AG04449 (cell line): Measurements from ENCODE around the gene YES1.

Source experiments
- CTCF ChIA-PET: fragments of 350-600 bp; formaldehyde crosslinking; extraction: SDS; loops from one replicate; lab custom pipeline; 2021; ENCODE audit warnings: antibody characterized with exemption; lab: Yijun Ruan, JAX
- POLR2A ChIA-PET: fragments of 400-600, 350-600 bp; formaldehyde crosslinking; extraction: SDS; loops from one replicate; lab custom pipeline; 2020; ENCODE audit warnings: antibody characterized with exemption, inconsistent platforms; lab: Yijun Ruan, JAX
- DNase-seq: peaks from one replicate; pipeline ENCODE4 v3.0.0-alpha.2; 2010; ENCODE audit warnings: low read depth, low spot score
- H3K4me3 ChIP-seq: 2 replicates; pipeline ENCODE4 v1.5.1; 2011; ENCODE audit warnings: low read depth, mild to moderate bottlenecking, control low read depth, low read length
- TF ChIP-seq, protein P1 (sequence below): IDR thresholded peaks from one replicate; pipeline ENCODE4 v1.5.1; 2011; ENCODE audit warnings: mild to moderate bottlenecking, moderate library complexity, low read length, control low read depth, inconsistent platforms; ENCODE audit not compliant: insufficient read depth; ENCODE audit errors: missing control alignments

Gene YES1

DNA sequence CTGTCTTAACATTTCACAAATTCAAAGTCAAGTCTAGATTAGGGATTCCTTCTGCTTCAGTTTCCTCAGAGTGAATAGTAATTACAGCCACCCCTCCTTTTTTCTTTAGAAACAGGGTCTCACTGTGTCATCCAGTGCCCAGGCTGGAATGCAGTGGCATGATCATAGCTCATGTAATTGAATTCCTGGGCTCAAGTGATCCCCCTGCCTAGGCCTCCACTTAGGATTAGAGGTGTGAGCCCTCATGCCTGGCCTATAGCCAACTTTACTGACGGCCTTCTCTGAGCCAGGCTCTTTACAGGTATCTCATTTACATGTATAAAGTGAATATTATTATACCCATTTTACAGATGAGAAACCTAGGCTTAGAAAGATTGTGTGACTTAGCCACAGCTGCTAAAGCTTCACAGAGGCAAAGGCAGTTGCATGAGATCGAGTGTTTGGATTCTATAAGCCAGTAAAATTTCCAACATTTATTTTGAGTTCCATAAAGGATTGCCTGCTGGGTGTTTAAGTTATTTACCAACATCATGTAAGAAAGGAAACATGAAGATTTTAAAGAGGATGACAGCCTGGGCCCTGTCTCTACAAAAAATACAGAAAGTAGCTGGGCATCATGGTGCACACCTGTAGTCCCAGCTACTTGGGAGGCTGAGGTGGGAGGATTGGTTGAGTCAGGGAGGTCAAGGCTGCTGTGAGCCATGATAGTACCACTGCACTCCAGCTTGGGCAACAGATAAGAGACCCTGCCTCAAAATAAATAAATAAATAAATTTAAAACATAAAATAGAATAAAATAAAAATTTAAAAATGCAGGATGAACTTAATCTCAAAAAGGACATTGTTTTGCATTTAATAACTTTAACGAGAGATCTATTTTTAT lies 101.4 kb downstream of the YES1 start:
- ChIA-PET CTCF (interaction anchor here (1.2 to 2.5 kb wide), 4 partner anchors 7 to 129 kb away, joined by 4 to 8 read pairs (median 4); no protein-coding TSS in a partner anchor), POLR2A (no interaction called here)
- TF ChIP-seq, protein P1, sequence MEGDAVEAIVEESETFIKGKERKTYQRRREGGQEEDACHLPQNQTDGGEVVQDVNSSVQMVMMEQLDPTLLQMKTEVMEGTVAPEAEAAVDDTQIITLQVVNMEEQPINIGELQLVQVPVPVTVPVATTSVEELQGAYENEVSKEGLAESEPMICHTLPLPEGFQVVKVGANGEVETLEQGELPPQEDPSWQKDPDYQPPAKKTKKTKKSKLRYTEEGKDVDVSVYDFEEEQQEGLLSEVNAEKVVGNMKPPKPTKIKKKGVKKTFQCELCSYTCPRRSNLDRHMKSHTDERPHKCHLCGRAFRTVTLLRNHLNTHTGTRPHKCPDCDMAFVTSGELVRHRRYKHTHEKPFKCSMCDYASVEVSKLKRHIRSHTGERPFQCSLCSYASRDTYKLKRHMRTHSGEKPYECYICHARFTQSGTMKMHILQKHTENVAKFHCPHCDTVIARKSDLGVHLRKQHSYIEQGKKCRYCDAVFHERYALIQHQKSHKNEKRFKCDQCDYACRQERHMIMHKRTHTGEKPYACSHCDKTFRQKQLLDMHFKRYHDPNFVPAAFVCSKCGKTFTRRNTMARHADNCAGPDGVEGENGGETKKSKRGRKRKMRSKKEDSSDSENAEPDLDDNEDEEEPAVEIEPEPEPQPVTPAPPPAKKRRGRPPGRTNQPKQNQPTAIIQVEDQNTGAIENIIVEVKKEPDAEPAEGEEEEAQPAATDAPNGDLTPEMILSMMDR: no peak
- peak overlapping the region; percentile 73 for H3K4me3 ChIP-seq
- DNase-seq: no peak

DNA sequence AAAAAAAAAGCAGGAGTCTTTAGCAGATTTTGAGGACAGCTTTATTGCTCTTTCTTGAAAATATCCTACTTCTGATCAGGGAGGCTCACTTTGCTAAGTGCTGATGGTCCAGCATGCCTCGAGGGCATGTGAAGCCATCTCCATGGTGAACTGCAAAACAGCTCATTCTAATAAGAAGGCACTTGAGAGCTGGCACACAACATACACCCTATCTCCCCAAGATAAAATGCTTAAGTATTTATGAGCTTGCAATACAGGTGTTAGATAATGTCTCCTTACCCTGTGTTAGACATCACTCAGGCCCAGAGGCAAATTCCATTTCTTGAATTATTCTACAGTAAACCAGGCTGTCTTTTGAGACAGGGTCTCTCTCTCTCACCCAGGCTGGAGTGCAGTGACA lies 102.3 kb downstream of the YES1 start:
- no peak overlapping the region for H3K4me3 ChIP-seq
- POLR2A ChIA-PET: interaction anchor here (0.6 kb wide), 1 partner anchor 374 kb away, joined by 3 read pairs; no protein-coding TSS in a partner anchor
- TF ChIP-seq, protein P1: no peak
- CTCF ChIA-PET: interaction anchor here (1.1 to 2.5 kb wide), 5 partner anchors 8 to 130 kb away, joined by 3 to 8 read pairs (median 4); no protein-coding TSS in a partner anchor
- DNase-seq: no peak

DNA sequence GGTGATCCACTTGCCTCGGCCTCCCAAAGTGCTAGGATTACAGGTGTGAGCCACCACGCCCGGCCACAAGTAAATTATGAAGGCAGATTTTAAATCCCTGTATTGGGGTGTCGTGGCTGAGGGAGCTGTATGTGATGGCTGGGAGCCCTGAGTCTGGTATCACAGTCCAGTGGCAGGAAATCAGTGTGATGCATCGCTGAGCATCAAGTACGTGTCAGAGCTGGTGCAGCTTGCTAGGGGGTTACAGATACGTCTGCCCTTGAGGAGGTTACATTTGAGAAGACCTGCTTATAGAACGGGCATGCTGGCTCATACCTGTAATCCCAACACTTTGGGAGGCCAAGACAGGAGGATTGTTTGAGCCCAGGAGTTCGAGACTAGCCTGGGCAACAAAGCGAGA lies 103.9 kb downstream of the YES1 start:
- TF ChIP-seq, protein P1: no peak
- H3K4me3 ChIP-seq: no peak overlapping the region
- POLR2A ChIA-PET: no interaction called here
- CTCF ChIA-PET: interaction anchor here (0.9 to 2.7 kb wide), 2 partner anchors 84 to 122 kb away, joined by 4 to 10 read pairs; no protein-coding TSS in a partner anchor
- DNase-seq: no peak

DNA sequence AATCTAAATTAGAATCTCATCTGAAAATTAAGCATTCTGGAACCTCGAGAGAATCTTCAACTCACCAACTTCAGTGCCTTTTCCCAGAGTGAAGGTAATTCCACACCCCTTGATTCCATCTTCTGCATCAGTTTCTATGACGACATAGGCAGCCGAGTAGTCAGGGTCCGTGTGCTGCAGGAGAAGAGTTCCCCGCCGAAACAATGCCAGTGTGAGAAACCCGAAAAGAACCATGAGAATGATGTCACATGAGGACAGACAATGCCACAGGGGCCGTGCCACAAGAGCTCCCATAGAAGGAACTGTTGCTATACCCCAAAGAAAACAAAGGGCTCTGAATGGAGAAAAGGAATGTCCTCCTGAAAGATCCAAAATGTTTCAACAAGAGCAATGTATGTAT lies 105.6 kb downstream of the YES1 start:
- H3K4me3 ChIP-seq: no peak overlapping the region
- no peak for DNase-seq
- TF ChIP-seq, protein P1: no peak
- ChIA-PET POLR2A (no interaction called here), CTCF (interaction anchor here (0.6 to 2.7 kb wide), 2 partner anchors 20 to 124 kb away, joined by 3 to 10 read pairs; no protein-coding TSS in a partner anchor)

DNA sequence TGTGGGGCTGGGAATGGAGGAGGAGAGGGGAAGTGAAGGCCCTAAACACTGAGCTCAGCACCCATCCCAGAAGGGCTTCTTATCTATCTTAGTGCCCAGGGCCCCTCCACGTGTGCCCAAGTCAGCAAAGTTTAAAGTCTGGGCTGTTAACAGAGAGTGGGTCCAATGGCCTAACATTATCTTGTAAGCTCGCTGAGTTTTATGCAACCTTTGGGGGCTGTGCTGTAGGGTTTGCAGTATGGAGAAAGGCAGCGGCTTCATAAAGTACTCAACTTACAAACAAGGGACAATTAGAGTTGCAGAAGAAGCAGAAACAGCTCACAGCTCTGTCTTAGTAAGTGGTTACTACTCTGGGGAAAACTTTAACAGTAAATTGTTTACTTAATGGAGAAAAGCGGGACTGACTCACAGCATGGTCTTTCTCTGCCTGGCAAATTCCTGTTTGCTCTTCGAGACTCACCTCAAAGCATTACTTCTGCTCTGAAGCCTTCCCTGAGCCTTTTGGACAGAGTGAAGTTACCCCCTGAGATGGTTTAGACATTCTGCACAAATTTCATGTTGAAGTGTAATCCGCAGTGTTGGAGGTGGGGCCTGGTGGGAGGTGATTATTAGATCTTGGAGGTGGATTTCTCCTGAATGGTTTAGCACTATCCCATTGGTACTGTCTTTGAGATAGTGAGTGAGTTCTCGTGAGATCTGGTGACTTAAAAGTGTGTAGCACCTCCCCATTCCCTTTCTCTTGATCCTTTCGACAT lies 108.7 kb downstream of the YES1 start:
- peak overlapping the region; percentile 18 for H3K4me3 ChIP-seq
- ChIA-PET POLR2A (no interaction called here), CTCF (interaction anchor here (0.7 to 1.5 kb wide), 4 partner anchors 79 to 136 kb away, joined by 3 to 6 read pairs (median 4); no protein-coding TSS in a partner anchor)
- peak; percentile 42 for DNase-seq
- TF ChIP-seq, protein P1: no peak
